Prostate gland (tissue), 2 donors: Measurements from ENCODE around the gene RECQL5. TPM values are rescaled to one million over a fixed set of nuclear protein-coding genes. Genes with fewer than 3 reads are reported as not detected.

Experiments used
- DNase-seq: peaks from one replicate; pipeline ENCODE4 v3.0.0-alpha.2; 2019; ENCODE audit warnings: low spot score
- H3K27ac ChIP-seq, 2 donors: fragments of 200-600 bp; sonication (generic); 2 replicates each; pipeline ENCODE4 v1.5.1; 2017 to 2019
- H3K27me3 ChIP-seq: fragments of 200-600 bp; sonication (generic); replicated peaks from 2 replicates; pipeline ENCODE4 v1.5.1; 2019; ENCODE audit not compliant: insufficient read depth
- H3K36me3 ChIP-seq, 2 donors: fragments of 200-600 bp; sonication (generic); 1 replicate in 1 of 2; 2 replicates in 1 of 2; pipeline versions ENCODE4 v1.5.1 to v1.8.1; 2017 to 2019
- H3K4me1 ChIP-seq: fragments of 200-600 bp; sonication (generic); replicated peaks from 2 replicates; pipeline ENCODE4 v1.5.1; 2019
- H3K4me3 ChIP-seq, 2 donors: fragments of 200-600 bp; sonication (generic); 2 replicates each; pipeline ENCODE4 v1.5.1; 2017 to 2019
- H3K9me3 ChIP-seq: fragments of 200-600 bp; sonication (generic); 2 replicates; pipeline ENCODE4 v1.5.1; 2017
- CTCF ChIP-seq, 4 experiments: fragments of 200-600 bp in 2 of 4; fragments of 450-650 bp in 2 of 4; sonication (generic) in 2 of 4; IDR thresholded peaks; 1 replicate in 3 of 4; 2 replicates in 1 of 4; pipeline ENCODE4 v1.5.1; 2016 to 2019; ENCODE audit warnings: antibody characterized with exemption in 4 of 4, mild to moderate bottlenecking in 2 of 4, moderate library complexity in 2 of 4
- POLR2A ChIP-seq: fragments of 450-650 bp; IDR thresholded peaks from one replicate; pipeline ENCODE4 v1.6.1; 2016; ENCODE audit warnings: antibody characterized with exemption, mild to moderate bottlenecking
- POLR2AphosphoS5 ChIP-seq: sonication (generic); formaldehyde crosslinking; IDR thresholded peaks from one replicate; pipeline ENCODE4 v1.6.1; 2017; ENCODE audit warnings: antibody characterized with exemption
- WGBS: methylation state at CpG from one replicate; pipeline ENCODE4 v1.1.5; 2018; 5-methylcytosine and 5-hydroxymethylcytosine counted together
- intact Hi-C: fragments of 100-400 bp; cut with DNase I; formaldehyde crosslinking; loops from one replicate; pipeline ENCODE4 v1.14.2; 2022
- total RNA-seq, 2 donors: library from RNA; depleted of rRNA; stranded (reverse); fragments of >200 nt; gene quantifications; one replicate each; pipeline ENCODE4 v1.1.0, GENCODE V29; 2016

The RECQL5 gene
- total RNA-seq, 2 donors from 2014 or later = 33.6 to 132 TPM

GRCh38 chr17:75673487-75673886 is 6.5 kb upstream of the RECQL5 start:
- H3K27me3 ChIP-seq = no peaks in the 10 kb centered on the region
- 75% methylated on average over 4 of the region's 4 CpGs for WGBS
- H3K4me1 ChIP-seq = no peaks in the 10 kb centered on the region
- peaks cover 4 to 14% of the 10 kb centered on the region in 2 donors for H3K36me3 ChIP-seq
- intact Hi-C loops = loop anchor here (2.0 kb wide), 1 partner anchor 77 kb away; no protein-coding TSS in a partner anchor
- no peak overlapping the region for H3K27ac ChIP-seq
- DNase-seq = no peak
- TF ChIP-seq POLR2AphosphoS5 (no peak), POLR2A (no peak), CTCF (IDR thresholded peaks at IDR 0.05) (no peak)
- H3K4me3 ChIP-seq = no peak overlapping the region
- no peaks in the 10 kb centered on the region for H3K9me3 ChIP-seq

- Histone ChIP-seq H3K9me3 (no peaks in the 10 kb centered on the region), H3K36me3 (peaks cover 4 to 14% of the 10 kb centered on the region in 2 donors), H3K4me3 (no peak overlapping the region), H3K27ac (no peak overlapping the region), H3K4me1 (no peaks in the 10 kb centered on the region), H3K27me3 (no peaks in the 10 kb centered on the region)
- TF ChIP-seq POLR2A (no peak), CTCF (IDR thresholded peaks at IDR 0.05) (no peak), POLR2AphosphoS5 (no peak)
- no peak for DNase-seq
- intact Hi-C loops = loop anchor here (2.0 kb wide), 1 partner anchor 79 kb away; no protein-coding TSS in a partner anchor
- WGBS = 93% methylated on average over 5 of the region's 5 CpGs
Observed at GRCh38 chr17:75672011-75672410, 5.1 kb upstream of the RECQL5 start.

GRCh38 chr17:75670868-75671267 is 3.9 kb upstream of the RECQL5 start:
- no peak for DNase-seq
- no peak overlapping the region for H3K4me3 ChIP-seq
- H3K9me3 ChIP-seq = no peaks in the 10 kb centered on the region
- no peak for TF ChIP-seq POLR2AphosphoS5
- no peak for TF ChIP-seq POLR2A
- no peak for TF ChIP-seq CTCF (IDR thresholded peaks at IDR 0.05)
- 83% methylated on average over 5 of the region's 5 CpGs for WGBS
- intact Hi-C loops = no loop called here
- H3K27ac ChIP-seq = no peak overlapping the region
- peaks cover 6% of the 10 kb centered on the region for H3K4me1 ChIP-seq
- H3K27me3 ChIP-seq = no peaks in the 10 kb centered on the region
- H3K36me3 ChIP-seq = peaks cover 4 to 14% of the 10 kb centered on the region in 2 donors

- no peak for DNase-seq
- no peak for TF ChIP-seq CTCF (IDR thresholded peaks at IDR 0.05)
- no peak for TF ChIP-seq POLR2AphosphoS5
- no peak for TF ChIP-seq POLR2A
- H3K9me3 ChIP-seq = no peaks in the 10 kb centered on the region
- peaks cover 7% of the 10 kb centered on the region for H3K4me1 ChIP-seq
- WGBS = 50% methylated on average over 4 of the region's 4 CpGs
- intact Hi-C loops = no loop called here
- no peak overlapping the region for H3K27ac ChIP-seq
- H3K27me3 ChIP-seq = no peaks in the 10 kb centered on the region
- no peak overlapping the region for H3K4me3 ChIP-seq
- peaks cover 0 to 13% of the 10 kb centered on the region in 2 donors for H3K36me3 ChIP-seq
Observed at GRCh38 chr17:75668489-75668888, 1.5 kb upstream of the RECQL5 start.

GRCh38 chr17:75667825-75668224 is 871 bp upstream of the RECQL5 start:
- WGBS = 5% methylated on average over 4 of the region's 4 CpGs
- Histone ChIP-seq H3K36me3 (peaks cover 0 to 6% of the 10 kb centered on the region in 2 donors), H3K4me3 (peak overlapping the region; percentile 74 to 88), H3K4me1 (peaks cover 7% of the 10 kb centered on the region), H3K27me3 (no peaks in the 10 kb centered on the region), H3K9me3 (no peaks in the 10 kb centered on the region), H3K27ac (peak overlapping the region; percentile 69 to 80)
- intact Hi-C loops = no loop called here
- DNase-seq = no peak
- TF ChIP-seq POLR2AphosphoS5 = no peak
- no peak for TF ChIP-seq POLR2A
- TF ChIP-seq CTCF (IDR thresholded peaks at IDR 0.05) = no peak
